GM18909 (cell line): ENCODE data around the gene TRPM3.

Experiments
- ATAC-seq: cut with Tn5 transposase; IDR thresholded peaks from one replicate; pipeline ENCODE4 v1.9.1; 2021; ENCODE audit warnings: mild to moderate bottlenecking; ENCODE audit not compliant: unreplicated experiment, poor library complexity

Gene TRPM3

DNA sequence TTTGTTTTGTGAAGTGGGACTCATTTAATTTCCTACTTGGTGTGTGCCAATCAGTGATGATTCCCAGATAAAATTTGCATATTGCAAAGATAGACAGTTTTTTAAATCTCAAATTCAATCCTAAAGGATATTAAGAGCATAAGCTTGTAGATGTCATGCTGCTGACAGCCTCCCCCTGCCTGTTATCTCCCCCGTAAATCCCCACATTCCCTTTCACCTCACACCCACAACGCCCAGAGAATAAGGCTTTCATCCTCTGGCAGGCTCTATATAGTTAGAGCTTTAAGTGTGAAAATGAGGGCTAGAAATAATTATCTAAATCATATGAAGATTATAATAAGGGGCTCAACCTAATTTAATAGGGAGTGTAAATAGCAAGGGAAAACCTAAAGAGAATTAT, 265.0 kb downstream of the TRPM3 start:
- no peak for ATAC-seq

DNA sequence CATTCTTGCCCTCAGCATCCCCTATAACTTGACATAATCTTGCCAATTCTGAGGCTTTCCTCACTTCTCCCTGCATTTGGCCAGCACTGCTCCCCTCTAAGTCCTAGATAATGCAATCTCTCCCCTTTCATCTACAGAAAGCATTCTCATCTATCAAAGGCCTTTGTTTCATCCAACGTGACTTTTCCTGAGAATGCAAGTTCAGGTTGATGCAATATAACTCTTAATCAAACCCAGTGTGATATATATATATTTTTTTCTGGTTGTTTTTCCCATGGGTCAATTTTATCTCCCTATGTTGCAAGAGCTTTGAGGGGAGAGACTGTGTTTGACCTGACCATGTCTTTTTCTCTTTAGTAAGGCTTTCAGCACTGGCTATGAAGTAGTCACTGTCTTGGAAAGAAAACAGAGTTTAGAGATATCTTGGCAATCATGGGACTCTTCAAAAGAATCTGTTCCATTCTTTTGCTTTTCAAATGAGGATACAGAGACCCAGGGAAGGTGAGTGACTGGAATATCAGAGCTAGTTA, 268.6 kb downstream of the TRPM3 start:
- no peak for ATAC-seq

DNA sequence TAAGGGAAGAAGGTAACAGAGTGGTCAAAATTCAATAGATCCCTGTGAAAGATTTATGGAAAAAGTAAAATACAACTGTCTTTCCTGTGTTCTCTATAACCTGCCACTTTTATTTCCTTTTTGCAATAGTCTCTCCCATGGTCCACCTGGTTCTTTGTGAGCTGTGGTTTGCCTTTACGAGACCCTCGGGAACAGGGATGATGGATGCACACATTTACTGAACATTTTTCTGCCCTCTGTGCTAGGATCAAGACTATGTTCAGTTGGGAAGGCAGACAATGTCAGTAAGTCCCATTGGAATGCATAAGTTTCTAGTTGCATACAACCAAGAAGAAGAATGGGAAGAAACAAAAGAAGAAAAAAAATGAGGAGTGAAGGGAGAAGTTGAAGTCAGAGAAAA, 281.2 kb downstream of the TRPM3 start:
- no peak for ATAC-seq

DNA sequence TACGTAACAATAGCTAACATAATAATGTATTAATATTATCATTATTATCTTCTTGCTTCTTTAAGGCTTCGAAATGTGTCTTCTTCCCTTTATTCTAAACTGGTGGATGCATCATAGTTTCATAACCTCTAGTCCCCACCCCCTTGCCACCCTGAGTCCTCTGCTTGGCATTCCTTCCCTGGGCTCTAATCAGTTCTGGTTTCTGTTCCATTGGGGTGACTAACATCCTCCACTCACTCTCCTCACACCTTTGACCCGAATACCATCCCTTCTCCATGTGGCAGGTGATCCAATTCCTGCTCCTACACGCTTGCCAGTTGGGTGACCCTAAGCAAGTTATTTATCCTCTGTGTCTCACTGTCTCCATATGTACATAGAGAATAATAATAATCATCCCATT, 286.1 kb downstream of the TRPM3 start:
- ATAC-seq, result no peak

DNA sequence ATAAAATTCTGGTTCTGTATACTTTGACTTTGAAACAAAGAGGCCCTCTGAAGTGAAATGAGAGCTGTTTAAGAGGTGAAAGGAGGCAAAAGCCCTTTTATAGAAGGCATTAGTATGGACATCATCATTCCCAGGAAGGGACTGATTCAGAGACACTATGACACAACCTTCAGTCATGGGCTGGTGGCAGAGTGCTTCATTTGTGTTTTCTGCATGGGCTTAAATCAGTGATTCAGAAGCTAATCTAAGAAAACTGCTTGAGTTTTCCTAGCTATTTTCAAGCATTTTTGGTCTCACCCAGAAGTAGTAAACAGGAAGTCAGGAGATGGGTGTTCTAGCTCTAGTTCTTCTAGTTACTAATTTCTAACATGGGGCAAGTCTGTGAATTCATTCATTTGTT, 288.9 kb downstream of the TRPM3 start:
- ATAC-seq, result no peak

DNA sequence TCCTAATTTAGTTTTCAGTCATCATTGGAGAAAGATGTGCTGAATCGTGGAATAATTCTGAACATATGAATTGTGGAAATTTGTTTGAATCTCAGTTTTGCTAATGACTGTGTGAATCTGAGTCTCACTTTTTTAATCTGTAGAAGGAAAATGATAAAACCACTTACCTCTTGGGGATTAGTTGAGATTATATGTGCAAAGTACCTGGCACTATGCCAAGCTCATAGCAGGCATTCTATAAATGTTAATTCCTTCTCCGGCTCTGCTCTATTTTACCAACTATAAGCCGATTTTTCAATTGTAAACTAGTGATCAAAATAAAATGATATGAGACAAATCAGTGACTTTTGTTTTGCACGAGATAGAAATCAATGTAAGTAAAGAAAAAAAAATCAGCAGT, 290.8 kb downstream of the TRPM3 start:
- ATAC-seq, result no peak

DNA sequence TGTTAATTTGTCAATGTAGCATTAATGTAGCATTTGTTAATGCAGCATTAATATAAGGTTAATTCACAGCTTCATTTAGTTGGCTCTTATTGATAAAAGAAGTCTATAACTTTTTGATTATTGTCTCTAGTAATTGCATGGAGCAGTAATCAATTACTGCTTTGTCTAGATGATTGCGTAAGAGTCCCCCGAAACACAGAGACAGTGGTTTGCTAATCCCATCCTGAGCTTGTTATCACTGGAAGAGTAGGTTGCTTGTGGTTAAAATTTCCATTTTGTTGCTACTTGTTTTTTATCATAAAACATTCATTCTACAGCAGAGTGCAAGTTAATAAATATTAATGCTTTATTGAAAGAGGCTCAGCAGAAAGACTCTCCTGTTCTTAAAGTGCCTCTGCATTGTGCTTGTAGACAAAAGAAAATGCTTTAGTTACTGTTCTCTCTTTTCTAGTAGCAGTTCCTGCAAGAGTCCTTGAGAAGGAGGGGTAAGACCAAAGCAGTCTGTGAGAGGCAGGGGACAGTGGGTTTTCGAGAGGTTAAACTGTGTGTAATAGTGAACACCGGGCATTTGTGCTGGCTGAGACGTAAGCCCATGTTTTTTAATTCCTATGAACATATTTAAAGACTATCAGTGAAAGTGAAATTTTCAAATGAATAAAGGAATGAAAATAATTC, 291.7 kb downstream of the TRPM3 start:
- ATAC-seq, result no peak

DNA sequence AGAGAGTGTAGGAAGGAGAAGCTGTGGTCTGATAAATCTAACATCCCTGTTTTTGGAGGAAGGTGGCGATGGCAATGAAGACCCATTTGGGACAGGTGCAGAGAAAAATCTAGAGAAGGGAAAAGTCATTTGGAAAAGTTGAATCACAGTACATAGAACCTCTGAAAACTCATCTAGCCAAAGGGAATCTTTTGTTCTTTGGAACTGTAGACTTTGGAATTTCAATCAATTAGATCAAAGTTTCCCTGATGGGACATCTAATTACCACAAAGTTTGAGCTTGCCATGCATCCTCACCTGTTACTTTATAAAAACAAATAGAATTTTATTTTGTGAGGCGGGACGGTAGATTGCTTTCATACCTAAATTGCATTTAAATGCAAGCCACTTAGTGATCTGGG, 294.9 kb downstream of the TRPM3 start:
- no peak for ATAC-seq

DNA sequence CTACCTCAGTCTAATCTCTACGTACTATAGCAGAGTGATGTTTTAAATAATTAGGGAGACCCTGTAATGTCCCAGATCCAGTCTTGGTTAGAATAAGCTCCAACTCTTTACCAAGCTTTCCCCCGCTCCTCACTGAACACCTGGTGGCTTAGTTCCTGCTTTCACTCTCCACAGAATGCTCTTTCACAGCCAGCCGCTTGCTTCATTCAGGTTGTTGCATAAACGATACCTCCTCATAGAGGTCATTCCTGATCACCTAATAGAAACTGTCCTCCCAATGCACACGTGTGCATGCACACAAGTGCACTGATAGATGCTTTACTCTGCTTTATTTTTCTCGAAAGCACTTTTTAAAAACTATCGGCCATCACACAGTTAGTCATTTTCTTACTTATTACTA, 298.1 kb downstream of the TRPM3 start:
- no peak for ATAC-seq

DNA sequence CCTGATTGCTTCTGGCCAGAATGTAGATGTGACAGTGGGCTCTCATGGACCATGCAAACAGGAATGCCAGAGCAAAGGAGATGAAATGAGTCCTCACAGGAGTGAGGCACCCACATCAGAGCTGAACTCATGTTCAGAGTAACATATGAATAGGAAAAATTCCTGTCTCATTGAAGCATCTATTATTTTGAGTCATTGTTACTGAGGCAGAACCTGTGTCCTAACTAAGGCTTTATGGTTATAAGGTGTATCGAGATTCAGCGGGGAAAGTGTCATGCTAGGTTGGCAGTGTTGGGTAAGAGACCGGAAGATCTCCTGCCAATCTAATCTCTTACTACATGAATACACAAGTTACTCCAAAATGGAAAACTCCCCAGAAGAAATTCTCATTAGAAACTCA, 304.1 kb downstream of the TRPM3 start:
- ATAC-seq, result no peak

DNA sequence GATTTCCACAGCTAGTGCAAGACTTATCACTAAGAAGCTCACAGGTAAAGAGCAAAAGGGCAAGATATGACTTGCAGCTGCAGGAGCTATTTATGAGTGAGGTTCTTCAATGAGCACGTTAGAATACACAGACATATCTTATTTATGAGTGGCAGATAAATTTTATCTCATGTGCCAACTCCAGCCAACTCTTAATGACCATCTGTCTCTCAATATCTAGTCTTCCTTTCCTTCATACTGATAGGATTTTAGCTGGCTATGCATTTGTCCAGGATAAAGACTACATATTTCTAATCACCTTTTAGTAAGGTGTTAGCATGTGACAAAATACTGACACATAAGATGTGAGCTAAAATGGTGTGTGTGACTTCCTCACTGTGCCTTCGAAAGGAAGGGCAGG, 304.5 kb downstream of the TRPM3 start:
- ATAC-seq, result no peak

DNA sequence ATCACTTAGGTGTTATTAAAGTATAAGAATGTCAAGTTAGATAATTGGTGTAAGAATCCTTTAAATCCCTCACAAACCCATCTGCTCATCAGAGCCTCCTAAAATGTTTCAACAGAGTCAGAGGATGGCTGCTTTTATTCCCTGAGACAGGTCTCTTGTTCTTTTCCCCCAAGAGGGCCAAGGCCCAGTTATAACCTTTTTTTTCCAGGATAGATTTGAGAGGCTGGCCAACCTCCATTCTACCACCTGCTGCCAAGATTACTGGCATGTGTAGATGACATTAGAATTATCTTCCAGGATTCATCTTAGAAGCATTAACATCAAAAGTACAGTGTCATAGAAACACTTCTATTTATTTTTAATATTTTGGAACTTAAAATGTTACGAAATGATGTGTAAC, 305.1 kb downstream of the TRPM3 start:
- no peak for ATAC-seq

DNA sequence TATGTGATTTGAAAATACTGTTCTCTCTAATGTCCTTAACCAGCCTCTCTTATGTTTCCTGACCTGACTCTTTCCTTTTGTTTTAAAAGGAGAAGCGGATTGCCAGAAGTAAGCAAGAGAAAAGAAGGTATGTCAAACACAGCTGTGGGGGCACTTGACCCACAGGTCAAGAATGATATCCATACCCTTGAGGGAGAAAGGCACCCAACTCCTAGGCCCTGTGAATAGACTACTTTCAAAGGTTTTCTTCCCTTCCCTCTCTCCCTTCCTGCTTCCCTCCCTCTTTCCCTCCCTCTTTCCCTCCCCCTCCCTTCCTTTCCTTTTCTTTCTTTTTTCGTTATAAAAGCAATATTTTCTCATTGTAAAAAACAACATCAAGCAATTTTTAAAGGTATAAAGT, 306.8 kb downstream of the TRPM3 start:
- no peak for ATAC-seq

DNA sequence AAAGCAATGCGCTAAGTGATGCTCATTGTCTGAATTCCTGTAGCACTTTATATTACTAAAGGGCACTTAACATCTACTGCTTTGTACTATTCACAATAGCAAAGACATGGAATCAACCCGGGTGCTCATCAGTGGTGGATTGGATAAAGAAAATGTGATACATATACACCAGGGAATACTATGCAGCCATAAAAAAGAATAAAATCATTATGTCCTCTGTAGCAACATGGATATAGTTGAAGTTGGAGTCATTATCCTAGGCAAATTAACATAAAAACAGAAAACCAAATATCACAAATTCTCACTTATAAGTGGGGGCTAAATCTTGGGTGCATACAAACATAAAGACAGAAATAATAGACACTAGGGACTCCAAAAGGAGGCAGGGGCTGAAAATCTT, 308.3 kb downstream of the TRPM3 start:
- no peak for ATAC-seq

DNA sequence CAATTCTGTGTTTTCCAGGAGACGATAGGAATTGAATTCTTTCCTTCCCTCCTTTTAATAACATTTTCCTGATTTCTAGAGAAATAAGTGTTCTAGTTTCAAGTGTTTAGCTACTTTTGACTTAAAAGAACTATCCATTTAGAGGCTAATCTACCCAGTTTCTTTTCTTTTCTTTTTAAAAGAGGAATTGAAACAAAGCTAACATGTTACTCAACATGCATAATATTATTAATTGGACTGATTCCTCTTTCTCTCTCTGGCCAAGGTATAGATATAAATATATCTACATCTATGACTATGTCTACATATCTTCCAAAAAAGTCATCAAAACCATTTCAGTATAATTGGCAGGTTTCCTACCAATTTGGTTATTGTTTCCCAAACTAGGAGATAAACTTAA, 309.8 kb downstream of the TRPM3 start:
- ATAC-seq, result peak; percentile 60

DNA sequence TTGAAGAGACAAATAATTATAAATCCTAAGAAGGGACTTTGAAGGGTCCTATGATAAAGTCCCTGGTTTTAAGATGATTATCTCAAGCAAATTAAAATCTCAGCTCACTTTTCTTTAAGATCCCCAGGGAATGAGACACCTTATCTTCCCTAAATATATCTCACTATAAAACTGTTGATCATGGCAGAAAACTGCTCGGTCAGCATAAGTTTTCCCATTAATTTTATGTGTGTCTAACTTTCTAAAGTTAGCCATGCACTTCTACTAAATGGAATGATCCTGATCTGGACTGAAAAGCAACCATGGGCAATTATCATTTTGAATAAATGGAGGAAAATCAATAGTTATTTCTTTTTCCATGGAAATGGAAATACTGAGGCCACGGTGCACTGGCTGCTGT, 314.5 kb downstream of the TRPM3 start:
- ATAC-seq, result no peak

DNA sequence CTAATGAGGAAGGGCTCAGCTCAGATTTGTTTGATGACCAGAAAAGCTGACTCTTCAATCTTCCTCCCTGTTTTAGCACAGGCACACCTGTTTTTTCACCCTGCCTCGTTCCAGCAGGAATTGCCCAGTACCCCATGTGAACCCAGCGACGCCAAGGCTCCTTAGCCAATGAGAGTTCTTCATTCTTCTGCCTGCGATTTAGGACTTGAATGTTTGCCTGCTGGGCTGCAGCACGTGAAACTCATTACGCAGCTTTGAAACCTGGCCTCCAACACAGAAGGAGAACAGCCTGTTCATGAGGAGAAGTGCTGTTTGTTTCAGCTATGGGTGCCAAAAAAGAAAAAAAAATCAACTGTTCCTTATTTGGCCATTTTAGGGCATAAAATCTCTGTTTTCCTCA, 315.5 kb downstream of the TRPM3 start:
- ATAC-seq, result no peak

DNA sequence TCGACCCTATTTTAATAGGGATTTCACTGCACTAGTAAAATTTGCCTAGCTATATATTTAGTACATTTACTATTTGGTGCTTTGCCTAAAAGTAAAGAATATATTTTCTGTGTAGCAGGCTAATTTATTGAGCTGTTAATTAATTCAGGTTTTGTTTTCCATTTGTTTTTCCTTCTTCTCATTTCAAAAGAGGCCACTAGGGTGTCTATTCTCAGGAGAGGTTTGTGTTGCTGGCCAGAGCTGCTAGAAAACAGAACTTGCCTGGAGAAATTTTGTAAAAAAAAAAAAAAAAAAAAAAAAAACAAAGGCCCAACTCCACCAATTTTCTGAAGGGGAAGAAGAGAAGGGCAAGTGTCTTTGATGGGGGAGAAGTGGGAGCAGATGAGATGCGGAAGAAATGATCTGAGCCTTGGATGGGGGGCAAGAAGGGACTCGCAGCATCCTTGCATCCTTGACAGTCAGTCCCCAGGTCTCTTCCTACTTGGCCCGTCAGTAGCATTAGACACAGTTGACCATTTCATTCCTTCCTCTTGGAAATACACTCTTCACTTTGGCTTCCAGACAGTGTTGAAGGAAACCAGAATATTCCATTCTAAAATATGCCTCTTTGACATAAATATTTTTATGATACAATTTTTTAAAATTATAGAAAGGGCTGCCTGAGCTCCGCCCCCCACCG, 318.5 kb downstream of the TRPM3 start:
- no peak for ATAC-seq

DNA sequence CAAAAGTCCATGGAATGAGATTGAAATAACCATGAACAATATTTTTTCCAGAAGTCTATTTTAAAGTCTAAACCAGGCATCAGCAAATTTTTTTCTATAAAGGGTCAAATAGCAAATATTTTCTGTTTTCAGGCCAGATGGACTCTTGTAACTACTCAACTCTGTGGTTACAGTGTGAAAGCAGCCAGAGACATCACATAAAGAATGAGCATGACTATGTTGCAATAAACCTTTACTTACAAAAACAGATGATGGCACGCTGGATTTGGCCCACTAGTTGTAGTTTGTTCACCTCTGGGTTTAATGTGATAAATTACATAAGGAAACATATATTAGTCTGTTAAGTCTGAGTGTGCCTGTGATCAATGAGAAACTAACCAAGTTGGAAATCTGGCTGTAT, 319.2 kb downstream of the TRPM3 start:
- no peak for ATAC-seq

DNA sequence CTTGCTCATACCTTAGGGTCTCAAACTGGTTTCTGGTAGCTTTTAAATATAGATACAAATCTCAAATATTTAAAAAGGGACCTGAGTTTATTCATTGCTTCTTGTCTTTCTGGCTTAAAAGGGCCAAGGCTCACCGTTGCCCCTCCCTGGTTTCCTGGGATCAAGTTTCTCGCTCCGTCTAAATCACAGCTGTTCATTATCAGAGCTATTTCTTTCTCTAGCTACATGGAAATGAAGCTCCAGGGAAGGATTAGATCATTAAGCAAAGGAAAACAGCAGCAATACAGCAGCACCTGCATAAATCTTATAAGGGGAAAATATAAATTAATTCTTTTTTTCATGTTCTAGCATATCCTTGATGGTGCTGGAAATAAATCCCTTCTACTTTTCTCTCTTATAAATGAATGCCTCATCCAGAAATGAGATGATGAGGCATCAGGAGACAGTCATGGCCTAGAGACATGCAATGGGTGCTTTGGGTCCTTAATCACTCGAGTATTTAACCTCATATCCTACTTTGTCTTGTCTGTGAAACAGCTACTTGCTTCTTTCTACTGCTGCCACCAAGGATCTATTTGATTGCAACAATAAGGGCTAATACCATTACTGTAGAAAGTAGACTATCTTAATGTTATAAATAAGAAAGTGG, 320.1 kb downstream of the TRPM3 start:
- no peak for ATAC-seq

DNA sequence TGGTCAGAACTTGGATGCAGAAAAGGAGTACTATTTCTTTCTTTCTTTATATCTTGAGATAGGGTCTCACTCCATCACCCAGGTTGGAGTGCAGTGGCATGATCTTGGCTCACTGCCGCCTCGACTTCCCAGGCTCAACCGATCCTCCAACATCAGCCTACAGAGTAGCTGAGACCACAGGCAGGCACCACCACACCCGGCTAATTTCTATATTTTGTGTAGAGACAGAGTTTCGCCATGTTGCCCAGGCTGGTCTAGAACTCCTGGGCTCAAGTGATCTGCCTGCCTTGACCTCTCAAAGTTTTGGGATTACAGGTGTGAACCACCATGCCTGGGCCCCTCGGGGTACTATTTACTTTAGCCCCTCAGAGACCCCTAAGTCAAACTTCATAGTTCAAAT, 323.4 kb downstream of the TRPM3 start:
- no peak for ATAC-seq

DNA sequence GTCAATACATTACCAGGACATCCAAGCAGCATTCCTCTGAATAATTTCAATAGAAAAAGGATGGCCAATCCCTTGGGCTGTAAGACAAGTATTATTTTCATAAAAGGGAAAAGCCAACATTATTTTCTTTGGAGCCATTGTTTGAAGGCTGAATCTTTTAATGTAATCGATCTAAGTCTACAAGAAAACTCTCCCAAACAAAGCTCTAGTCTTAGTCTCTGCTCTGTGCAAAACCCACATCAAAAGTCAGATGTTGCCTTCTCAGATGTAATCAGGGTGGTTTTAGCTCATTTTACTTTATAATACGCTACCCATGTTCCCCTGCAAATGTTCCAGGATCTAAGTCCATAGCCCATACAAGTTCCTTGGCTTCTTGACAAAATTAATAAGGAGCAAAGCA, 325.6 kb downstream of the TRPM3 start:
- ATAC-seq, result no peak
